ENCODE data around the gene NEK10.

NEK10 gene

GRCh38 chr3:27165321-27165721 lies 203.9 kb downstream of the NEK10 start:
- DNase-seq, result no peak

- DNase-seq, result no peak
These were observed 208.3 kb downstream of the NEK10 start for GRCh38 chr3:27160779-27161287.

- no peak for DNase-seq
These were observed 209.0 kb downstream of the NEK10 start for GRCh38 chr3:27160146-27160545.

- DNase-seq, result no peak
These were observed 222.0 kb downstream of the NEK10 start for GRCh38 chr3:27147215-27147614.

- no peak for DNase-seq
These were observed 222.4 kb downstream of the NEK10 start for GRCh38 chr3:27146786-27147185.

GRCh38 chr3:27145719-27146118 lies 223.5 kb downstream of the NEK10 start:
- no peak for DNase-seq

- no peak for DNase-seq
These were observed 227.5 kb downstream of the NEK10 start for GRCh38 chr3:27141668-27142067.

GRCh38 chr3:27138562-27138961 lies 230.6 kb downstream of the NEK10 start:
- DNase-seq, result no peak

- DNase-seq, result no peak
These were observed 231.2 kb downstream of the NEK10 start for GRCh38 chr3:27138005-27138404.

- DNase-seq, result peak; percentile 71
These were observed 234.9 kb downstream of the NEK10 start for GRCh38 chr3:27134171-27134796.

GRCh38 chr3:27133060-27133459 lies 236.1 kb downstream of the NEK10 start:
- DNase-seq, result no peak

GRCh38 chr3:27130796-27131195 lies 238.4 kb downstream of the NEK10 start:
- no peak for DNase-seq

GRCh38 chr3:27127879-27128278 lies 241.3 kb downstream of the NEK10 start:
- no peak for DNase-seq

- DNase-seq, result no peak
These were observed 242.0 kb downstream of the NEK10 start for GRCh38 chr3:27127195-27127594.

GRCh38 chr3:27125821-27126501 lies 243.2 kb downstream of the NEK10 start:
- no peak for DNase-seq

- no peak for DNase-seq
These were observed 249.5 kb downstream of the NEK10 start for GRCh38 chr3:27119639-27120038.

GRCh38 chr3:27115352-27115751 lies 253.8 kb downstream of the NEK10 start:
- DNase-seq, result no peak

GRCh38 chr3:27114684-27115083 lies 254.5 kb downstream of the NEK10 start:
- DNase-seq, result no peak

- no peak for DNase-seq
These were observed 255.1 kb downstream of the NEK10 start for GRCh38 chr3:27114129-27114528.

- DNase-seq, result no peak
These were observed 259.2 kb downstream of the NEK10 start for GRCh38 chr3:27110020-27110419.

GRCh38 chr3:27108322-27108721 lies 260.9 kb downstream of the NEK10 start:
- no peak for DNase-seq

GRCh38 chr3:27105904-27106303 lies 263.3 kb downstream of the NEK10 start:
- DNase-seq, result no peak

- DNase-seq, result no peak
These were observed 272.0 kb downstream of the NEK10 start for GRCh38 chr3:27097182-27097581.

GRCh38 chr3:27095553-27096222 lies 273.5 kb downstream of the NEK10 start:
- DNase-seq, result no peak
